GM12801 (cell line): ENCODE data around the gene RFXANK.

ENCODE experiments used
- CTCF ChIP-seq: IDR thresholded peaks from one replicate; pipeline ENCODE4 v1.5.1; 2011; ENCODE audit warnings: control low read depth; ENCODE audit not compliant: insufficient read length; ENCODE audit errors: extremely low read depth

The RFXANK gene

GRCh38 chr19:19192078-19192882, at the start of gene RFXANK, which contains the start of gene BORCS8:
RFXANK (plus strand) TSS chr19:19192258; CDS start chr19:19193947, 1,689 bp downstream.
BORCS8 (minus strand) TSS chr19:19192152; CDS start chr19:19192117, 35 bp downstream.
- TF ChIP-seq CTCF: no peak

- no peak for TF ChIP-seq CTCF
Measured at GRCh38 chr19:19142347-19142746, 49.7 kb upstream of the RFXANK start.

- TF ChIP-seq CTCF: no peak
Measured at GRCh38 chr19:19145281-19145680, 46.8 kb upstream of the RFXANK start.

- no peak for TF ChIP-seq CTCF
Measured at GRCh38 chr19:19145684-19146608, 46.1 kb upstream of the RFXANK start.

- no peak for TF ChIP-seq CTCF
Measured at GRCh38 chr19:19146865-19147264, 45.2 kb upstream of the RFXANK start.

GRCh38 chr19:19147344-19147743, 44.7 kb upstream of the RFXANK start:
- TF ChIP-seq CTCF: no peak

- TF ChIP-seq CTCF: no peak
Measured at GRCh38 chr19:19149435-19149834, 42.6 kb upstream of the RFXANK start.
